GM13977 (cell line): Measurements from ENCODE around the gene MTMR8.

Experiments
- DNase-seq: peaks from one replicate; pipeline ENCODE4 v3.0.0; 2012; ENCODE audit warnings: low spot score
- in situ Hi-C: fragments of 300-500 bp; cut with MboI; formaldehyde crosslinking; loops from one replicate; pipeline ENCODE4 v1.12.0; 2022; ENCODE audit warnings: low sequenced_read_pairs, low pct_unique_long_range_greater_than_20kb, mixed read lengths, inconsistent platforms; ENCODE audit not compliant: unreplicated experiment
- TF ChIP-seq, protein P1 (sequence below): IDR thresholded peaks from 2 replicates; pipeline ENCODE4 v1.5.1; 2012; ENCODE audit warnings: mild to moderate bottlenecking, control low read depth; ENCODE audit not compliant: insufficient read depth; ENCODE audit errors: extremely low read depth, missing control alignments

Gene MTMR8

DNA sequence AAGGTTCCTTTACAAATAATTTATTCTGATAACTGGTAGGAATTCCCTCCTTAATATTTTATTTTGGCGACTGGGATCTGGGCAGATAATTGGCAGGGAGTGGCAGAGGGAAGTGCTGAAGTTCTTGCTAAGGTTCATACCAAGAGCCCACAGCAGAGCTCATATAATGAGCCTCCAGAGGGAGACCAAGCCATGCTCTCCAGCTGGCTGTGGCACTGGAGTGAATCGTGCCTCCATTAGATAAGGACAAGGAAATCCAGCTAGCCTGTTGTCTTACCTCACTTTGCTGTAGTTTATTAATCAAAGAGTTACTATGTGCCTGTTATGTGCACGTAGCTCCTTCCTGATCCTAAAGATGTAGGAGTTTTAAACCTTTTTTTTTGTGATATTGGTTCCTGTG is 166.1 kb downstream of the MTMR8 start:
- in situ Hi-C loops: no loop called here
- TF ChIP-seq, protein P1, sequence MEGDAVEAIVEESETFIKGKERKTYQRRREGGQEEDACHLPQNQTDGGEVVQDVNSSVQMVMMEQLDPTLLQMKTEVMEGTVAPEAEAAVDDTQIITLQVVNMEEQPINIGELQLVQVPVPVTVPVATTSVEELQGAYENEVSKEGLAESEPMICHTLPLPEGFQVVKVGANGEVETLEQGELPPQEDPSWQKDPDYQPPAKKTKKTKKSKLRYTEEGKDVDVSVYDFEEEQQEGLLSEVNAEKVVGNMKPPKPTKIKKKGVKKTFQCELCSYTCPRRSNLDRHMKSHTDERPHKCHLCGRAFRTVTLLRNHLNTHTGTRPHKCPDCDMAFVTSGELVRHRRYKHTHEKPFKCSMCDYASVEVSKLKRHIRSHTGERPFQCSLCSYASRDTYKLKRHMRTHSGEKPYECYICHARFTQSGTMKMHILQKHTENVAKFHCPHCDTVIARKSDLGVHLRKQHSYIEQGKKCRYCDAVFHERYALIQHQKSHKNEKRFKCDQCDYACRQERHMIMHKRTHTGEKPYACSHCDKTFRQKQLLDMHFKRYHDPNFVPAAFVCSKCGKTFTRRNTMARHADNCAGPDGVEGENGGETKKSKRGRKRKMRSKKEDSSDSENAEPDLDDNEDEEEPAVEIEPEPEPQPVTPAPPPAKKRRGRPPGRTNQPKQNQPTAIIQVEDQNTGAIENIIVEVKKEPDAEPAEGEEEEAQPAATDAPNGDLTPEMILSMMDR: no peak
- DNase-seq: no peak
